Tibial nerve (tissue), 4 donors: ENCODE measurements around the gene JMJD6. TPM values are rescaled to one million over a fixed set of nuclear protein-coding genes. Genes with fewer than 3 reads are reported as not detected.
"Not testable (repeated sequence)": the region's sequence is repeated elsewhere in the genome, so short reads cannot be mapped to it uniquely, and the experiment has no call there.

Experiments
- DNase-seq, 2 donors: peaks; one replicate each; pipeline ENCODE4 v3.0.0-alpha.2; 2019; ENCODE audit warnings: low spot score in 2 of 2
- H3K27ac ChIP-seq, 4 donors: fragments of 200-600 bp; sonication (generic) in 3 of 4; one replicate each; pipeline ENCODE4 v1.5.1; 2017 to 2019; ENCODE audit warnings: mild to moderate bottlenecking in 1 of 4
- H3K27me3 ChIP-seq, 2 donors: fragments of 200-600 bp; sonication (generic) in 1 of 2; one replicate each; pipeline versions ENCODE4 v1.5.1 to v1.6.0; 2017 to 2019
- H3K36me3 ChIP-seq, 3 donors: fragments of 200-600 bp; sonication (generic); one replicate each; pipeline ENCODE4 v1.5.1; 2018 to 2019
- H3K4me1 ChIP-seq, 4 donors: fragments of 200-600 bp; sonication (generic) in 3 of 4; one replicate each; pipeline ENCODE4 v1.5.1; 2017 to 2019
- H3K4me3 ChIP-seq, 4 donors: fragments of 200-600 bp; sonication (generic) in 3 of 4; one replicate each; pipeline ENCODE4 v1.5.1; 2017 to 2019; ENCODE audit warnings: mild to moderate bottlenecking in 1 of 4, moderate library complexity in 1 of 4
- H3K9me3 ChIP-seq, 4 donors: fragments of 200-600 bp; sonication (generic) in 3 of 4; one replicate each; pipeline ENCODE4 v1.5.1; 2017 to 2019
- EP300 ChIP-seq, 2 donors: sonication (generic); formaldehyde crosslinking; IDR thresholded peaks; one replicate each; pipeline ENCODE4 v1.6.1; 2017; ENCODE audit warnings: antibody characterized with exemption in 2 of 2, mild to moderate bottlenecking in 1 of 2
- POLR2A ChIP-seq, 2 donors: fragments of 450-650 bp; IDR thresholded peaks; one replicate each; pipeline ENCODE4 v1.6.1; 2017; ENCODE audit warnings: antibody characterized with exemption in 2 of 2, mild to moderate bottlenecking in 2 of 2, moderate library complexity in 2 of 2
- WGBS, 2 donors: methylation state at CpG; one replicate each; pipeline ENCODE4 v1.1.5; 2018; 5-methylcytosine and 5-hydroxymethylcytosine counted together
- total RNA-seq, 4 donors: library from RNA; depleted of rRNA; stranded (reverse); fragments of >200 nt; gene quantifications; one replicate each; pipeline ENCODE4 v1.1.0, GENCODE V29; 2016
- TF ChIP-seq, protein P1 (sequence below), 5 experiments: fragments of 200-600 bp in 3 of 5; fragments of 450-650 bp in 2 of 5; sonication (generic) in 3 of 5; IDR thresholded peaks; one replicate each; pipeline ENCODE4 v1.5.1; 2016 to 2019; ENCODE audit warnings: antibody characterized with exemption in 5 of 5, mild to moderate bottlenecking in 3 of 5, moderate library complexity in 2 of 5

JMJD6 gene
- total RNA-seq, 4 donors from 2014 or later, result 14.0 to 45.0 (median 34.2) TPM

DNA sequence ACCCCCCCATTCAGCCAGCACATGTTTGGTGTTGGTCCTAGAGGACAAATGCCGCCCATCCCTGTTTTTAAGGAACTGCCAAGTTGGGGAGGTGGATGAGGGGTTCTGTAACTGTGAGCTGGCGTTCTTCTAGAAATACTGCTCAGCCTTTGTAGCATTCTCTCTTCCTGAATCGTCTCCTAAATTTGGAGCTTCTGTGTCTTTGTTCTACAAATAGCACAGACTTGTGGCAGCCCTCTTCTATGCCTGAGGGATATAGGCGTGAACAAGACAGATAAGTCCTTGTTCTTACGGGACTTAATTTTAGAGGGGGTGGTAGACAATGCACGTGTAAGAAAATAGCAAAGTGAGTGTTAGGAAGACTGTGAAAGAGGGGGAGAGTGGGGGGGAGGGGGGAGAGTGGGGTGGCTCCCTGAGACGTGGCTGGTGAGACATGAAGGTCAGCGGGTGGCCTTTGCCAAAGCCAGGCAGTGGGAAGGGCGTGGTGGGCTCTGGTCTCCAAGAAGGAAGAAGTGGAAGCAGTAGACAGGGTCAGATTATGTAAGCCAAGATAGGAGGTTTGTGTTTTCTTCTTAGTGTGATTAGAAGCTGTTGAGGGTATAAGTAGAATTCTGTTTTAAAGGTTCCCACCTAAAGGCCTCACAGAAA lies 21.4 kb upstream of the JMJD6 start:
- 50 to 60% methylated on average over 9 of the region's 9 CpGs for WGBS, 2 donors
- peaks cover 0 to 80% (median 11%) of the 10 kb centered on the region in 3 donors for H3K36me3 ChIP-seq

GRCh38 chr17:76745785-76746184 lies 19.4 kb upstream of the JMJD6 start:
- H3K36me3 ChIP-seq, result peaks cover 0 to 84% (median 11%) of the 10 kb centered on the region in 3 donors
- H3K4me3 ChIP-seq, H3K9me3 ChIP-seq, H3K4me1 ChIP-seq, H3K27me3 ChIP-seq, H3K27ac ChIP-seq, DNase-seq: not testable (repeated sequence)
- 96 to 98% methylated on average over 6 of the region's 6 CpGs for WGBS, 2 donors

More for the DNA sequence above, 21.4 kb upstream of the JMJD6 start:
- Histone ChIP-seq H3K9me3 (no peaks in the 10 kb centered on the region), H3K4me1 (peaks cover 0 to 12% (median 0%) of the 10 kb centered on the region in 4 donors), H3K27ac (peak overlapping the region in 2 of 4 donors; percentile 28 to 37), H3K27me3 (no peaks in the 10 kb centered on the region), H3K4me3 (no peak overlapping the region)
- DNase-seq, result no peak
- no peak for TF ChIP-seq EP300 (IDR thresholded peaks at IDR 0.05)
- TF ChIP-seq, protein P1, sequence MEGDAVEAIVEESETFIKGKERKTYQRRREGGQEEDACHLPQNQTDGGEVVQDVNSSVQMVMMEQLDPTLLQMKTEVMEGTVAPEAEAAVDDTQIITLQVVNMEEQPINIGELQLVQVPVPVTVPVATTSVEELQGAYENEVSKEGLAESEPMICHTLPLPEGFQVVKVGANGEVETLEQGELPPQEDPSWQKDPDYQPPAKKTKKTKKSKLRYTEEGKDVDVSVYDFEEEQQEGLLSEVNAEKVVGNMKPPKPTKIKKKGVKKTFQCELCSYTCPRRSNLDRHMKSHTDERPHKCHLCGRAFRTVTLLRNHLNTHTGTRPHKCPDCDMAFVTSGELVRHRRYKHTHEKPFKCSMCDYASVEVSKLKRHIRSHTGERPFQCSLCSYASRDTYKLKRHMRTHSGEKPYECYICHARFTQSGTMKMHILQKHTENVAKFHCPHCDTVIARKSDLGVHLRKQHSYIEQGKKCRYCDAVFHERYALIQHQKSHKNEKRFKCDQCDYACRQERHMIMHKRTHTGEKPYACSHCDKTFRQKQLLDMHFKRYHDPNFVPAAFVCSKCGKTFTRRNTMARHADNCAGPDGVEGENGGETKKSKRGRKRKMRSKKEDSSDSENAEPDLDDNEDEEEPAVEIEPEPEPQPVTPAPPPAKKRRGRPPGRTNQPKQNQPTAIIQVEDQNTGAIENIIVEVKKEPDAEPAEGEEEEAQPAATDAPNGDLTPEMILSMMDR (IDR thresholded peaks at IDR 0.05), result no peak
- TF ChIP-seq POLR2A (IDR thresholded peaks at IDR 0.05), result no peak

DNA sequence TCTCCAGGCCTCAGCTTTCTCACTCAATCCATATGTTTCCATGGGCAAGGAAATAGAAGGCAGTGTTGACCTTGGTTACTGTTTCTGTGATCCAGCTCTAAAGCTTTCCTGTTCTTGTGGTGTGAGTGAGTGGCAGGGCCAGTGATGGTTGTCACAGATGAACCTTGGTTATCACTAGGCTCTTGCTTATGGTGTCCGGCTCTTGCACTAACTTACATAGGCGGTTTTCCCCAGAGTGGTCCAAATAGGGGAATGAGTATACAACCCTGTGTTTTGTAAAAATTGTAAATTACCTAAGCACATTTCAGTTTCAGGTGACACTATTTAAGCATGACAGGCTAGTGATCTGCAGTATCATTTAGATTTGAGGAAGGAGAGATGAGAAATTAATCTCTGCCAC lies 18.3 kb upstream of the JMJD6 start:
- Histone ChIP-seq H3K4me3 (no peak overlapping the region), H3K9me3 (no peaks in the 10 kb centered on the region), H3K36me3 (peaks cover 0 to 80% (median 11%) of the 10 kb centered on the region in 3 donors), H3K27me3 (no peaks in the 10 kb centered on the region), H3K27ac (no peak overlapping the region), H3K4me1 (peaks cover 0 to 19% (median 4%) of the 10 kb centered on the region in 4 donors)
- DNase-seq, result no peak
- TF ChIP-seq POLR2A (IDR thresholded peaks at IDR 0.05) (no peak), EP300 (IDR thresholded peaks at IDR 0.05) (no peak)
- TF ChIP-seq, protein P1 (IDR thresholded peaks at IDR 0.05), result no peak
- 97 to 100% methylated on average over 2 of the region's 2 CpGs for WGBS, 2 donors

DNA sequence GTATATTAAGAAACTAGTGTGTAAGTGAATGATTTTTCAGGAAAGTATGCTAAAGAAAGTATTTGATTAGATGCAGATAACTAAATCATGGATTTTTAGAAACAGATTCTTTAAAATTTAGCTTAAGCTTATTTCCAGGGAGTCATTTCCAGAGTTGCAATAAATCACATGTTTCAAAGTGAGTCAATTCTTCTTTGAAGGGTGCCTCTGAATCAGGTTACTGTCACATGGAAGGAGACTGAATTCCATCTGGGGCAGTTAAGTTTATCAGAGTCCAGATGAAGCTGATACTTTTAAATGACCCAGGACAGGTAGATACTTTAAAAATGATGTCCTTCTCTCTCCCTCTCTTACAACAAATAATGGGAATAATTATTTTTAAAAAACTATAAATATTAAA lies 16.6 kb upstream of the JMJD6 start:
- TF ChIP-seq POLR2A (IDR thresholded peaks at IDR 0.05), result no peak
- TF ChIP-seq EP300 (IDR thresholded peaks at IDR 0.05), result no peak
- TF ChIP-seq, protein P1 (IDR thresholded peaks at IDR 0.05), result no peak
- H3K4me1 ChIP-seq, result peaks cover 0 to 31% (median 14%) of the 10 kb centered on the region in 4 donors
- no peaks in the 10 kb centered on the region for H3K9me3 ChIP-seq
- DNase-seq, result no peak
- H3K27ac ChIP-seq, result no peak overlapping the region
- H3K4me3 ChIP-seq, result no peak overlapping the region
- peaks cover 0 to 64% (median 11%) of the 10 kb centered on the region in 3 donors for H3K36me3 ChIP-seq
- no peaks in the 10 kb centered on the region for H3K27me3 ChIP-seq

DNA sequence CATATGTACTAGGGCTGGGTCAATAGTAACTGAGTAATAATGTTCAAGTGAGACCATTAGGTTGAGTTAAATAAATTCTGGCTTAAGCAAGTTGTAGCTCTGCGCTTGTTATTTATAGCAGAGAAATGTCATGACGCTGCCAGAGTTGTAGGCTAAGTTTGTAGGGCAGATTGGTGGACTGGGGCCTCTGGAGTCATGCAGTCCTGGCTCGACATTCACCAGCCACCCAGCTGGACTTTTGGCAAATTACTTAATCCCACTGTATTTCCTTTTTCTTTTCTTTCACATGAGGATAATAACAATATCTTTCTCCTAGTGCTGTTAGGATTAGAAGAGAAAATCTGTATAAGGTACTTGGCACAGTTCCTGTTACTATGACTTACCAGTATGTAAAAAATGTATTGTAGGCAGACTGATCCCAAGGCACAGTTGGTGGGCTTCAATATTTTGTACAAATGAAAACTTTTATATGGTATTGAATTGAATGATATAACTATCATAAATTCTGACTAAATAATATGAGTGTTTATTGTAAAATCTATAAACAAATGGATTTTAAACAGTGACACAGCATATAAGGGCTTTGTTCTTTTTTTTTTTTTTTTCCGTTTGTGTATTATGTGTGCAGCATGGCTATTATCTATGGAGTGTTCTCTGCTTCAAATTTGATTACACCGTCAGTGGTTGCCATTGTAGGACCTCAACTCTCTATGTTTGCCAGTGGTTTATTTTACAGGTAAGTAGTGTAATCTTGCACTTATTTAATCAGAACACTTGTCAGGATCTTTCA lies 14.1 kb upstream of the JMJD6 start:
- DNase-seq, result no peak
- H3K36me3 ChIP-seq, result peaks cover 0 to 50% (median 11%) of the 10 kb centered on the region in 3 donors
- no peaks in the 10 kb centered on the region for H3K27me3 ChIP-seq
- TF ChIP-seq POLR2A (IDR thresholded peaks at IDR 0.05), result no peak
- no peak for TF ChIP-seq EP300 (IDR thresholded peaks at IDR 0.05)
- TF ChIP-seq, protein P1 (IDR thresholded peaks at IDR 0.05), result no peak
- 49 to 53% methylated on average over 5 of the region's 5 CpGs for WGBS, 2 donors
- H3K27ac ChIP-seq, result peak overlapping the region in 2 of 4 donors; percentile 6 to 52
- peaks cover 0 to 29% (median 17%) of the 10 kb centered on the region in 4 donors for H3K4me1 ChIP-seq
- no peak overlapping the region for H3K4me3 ChIP-seq
- H3K9me3 ChIP-seq, result no peaks in the 10 kb centered on the region

- 86 to 89% methylated on average over 17 of the region's 17 CpGs for WGBS, 2 donors
- not testable (repeated sequence) for H3K9me3 ChIP-seq
These were observed 13.2 kb upstream of the JMJD6 start for GRCh38 chr17:76739568-76740115.

More at GRCh38 chr17:76739568-76740115, 13.2 kb upstream of the JMJD6 start:
- not testable (repeated sequence) for H3K4me3 ChIP-seq, DNase-seq, H3K27me3 ChIP-seq
- H3K36me3 ChIP-seq, result peaks cover 0 to 50% (median 6%) of the 10 kb centered on the region in 3 donors
- peaks cover 0 to 38% (median 26%) of the 10 kb centered on the region in 4 donors for H3K4me1 ChIP-seq
- H3K27ac ChIP-seq, result peak overlapping the region in 1 of 4 donors; percentile 100
